Left ventricle myocardium inferior (tissue), 1 donor: ENCODE results near the gene RPL23. TPM values are rescaled to one million over a fixed set of nuclear protein-coding genes. Genes with fewer than 3 reads are reported as not detected.

Experiments used
- DNase-seq: peaks from one replicate; pipeline ENCODE4 v3.0.0-alpha.2; 2020
- H3K27ac ChIP-seq: fragments of 200-600 bp; replicated peaks from 2 replicates; pipeline ENCODE4 v1.8.0; 2021
- H3K27me3 ChIP-seq: fragments of 200-600 bp; 2 replicates; pipeline ENCODE4 v1.8.0; 2021; ENCODE audit warnings: low read depth
- H3K36me3 ChIP-seq: fragments of 200-600 bp; 2 replicates; pipeline ENCODE4 v1.8.0; 2021
- H3K4me1 ChIP-seq: fragments of 200-600 bp; 2 replicates; pipeline ENCODE4 v1.8.0; 2021
- H3K4me3 ChIP-seq: fragments of 200-600 bp; 2 replicates; pipeline ENCODE4 v1.8.0; 2021; ENCODE audit warnings: mild to moderate bottlenecking, moderate library complexity
- H3K9me3 ChIP-seq: fragments of 200-600 bp; replicated peaks from 2 replicates; pipeline ENCODE4 v1.8.0; 2021
- CTCF ChIP-seq: fragments of 200-600 bp; IDR thresholded peaks from 2 replicates; pipeline ENCODE4 v1.8.0; 2021; ENCODE audit warnings: antibody characterized with exemption, mild to moderate bottlenecking, borderline replicate concordance
- intact Hi-C: fragments of 100-400 bp; cut with micrococcal nuclease; formaldehyde crosslinking; loops from one replicate; pipeline ENCODE4 v1.11.0; 2022
- total RNA-seq: library from RNA; stranded (reverse); fragmentation: NEBNext Ultra II Directional; extraction: Animal tissue kit (Norgen Biotek cat#: 25700); gene quantifications from one replicate; pipeline ENCODE4 v1.2.1, GENCODE V29; 2021
- donor health status: DM: no; HTN: yes; CAD: no; lungs with severe emphysema.

Gene RPL23
- total RNA-seq, 1 donor from 2014 or later, result 760 TPM

DNA sequence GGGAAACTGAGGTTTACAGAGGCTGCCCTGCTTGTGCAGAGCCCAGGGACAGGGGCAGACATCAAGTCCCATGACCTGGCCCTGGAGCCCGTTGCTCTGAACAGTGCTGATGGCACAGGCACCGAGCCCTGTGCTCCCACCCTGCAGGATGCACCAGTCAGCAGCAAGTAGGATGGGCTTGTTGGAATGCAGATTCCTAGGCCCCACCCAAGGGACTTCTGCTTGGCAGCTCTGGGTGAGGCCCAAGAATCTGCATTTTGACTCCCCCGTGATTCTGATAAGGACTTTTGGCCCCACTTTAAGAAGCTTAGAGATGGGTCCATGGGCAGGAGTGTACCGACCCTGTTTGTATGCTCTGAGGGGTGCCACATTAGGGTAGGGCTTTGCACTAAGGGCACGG, 39.6 kb upstream of the RPL23 start:
- peak overlapping the region; percentile 1 for H3K4me3 ChIP-seq
- TF ChIP-seq CTCF, result no peak
- intact Hi-C loops, result no loop called here
- no peaks in the 10 kb centered on the region for H3K9me3 ChIP-seq
- H3K36me3 ChIP-seq, result peaks cover 44% of the 10 kb centered on the region
- no peaks in the 10 kb centered on the region for H3K27me3 ChIP-seq
- H3K4me1 ChIP-seq, result peaks cover 78% of the 10 kb centered on the region
- DNase-seq, result no peak
- peak overlapping the region; percentile 86 for H3K27ac ChIP-seq

DNA sequence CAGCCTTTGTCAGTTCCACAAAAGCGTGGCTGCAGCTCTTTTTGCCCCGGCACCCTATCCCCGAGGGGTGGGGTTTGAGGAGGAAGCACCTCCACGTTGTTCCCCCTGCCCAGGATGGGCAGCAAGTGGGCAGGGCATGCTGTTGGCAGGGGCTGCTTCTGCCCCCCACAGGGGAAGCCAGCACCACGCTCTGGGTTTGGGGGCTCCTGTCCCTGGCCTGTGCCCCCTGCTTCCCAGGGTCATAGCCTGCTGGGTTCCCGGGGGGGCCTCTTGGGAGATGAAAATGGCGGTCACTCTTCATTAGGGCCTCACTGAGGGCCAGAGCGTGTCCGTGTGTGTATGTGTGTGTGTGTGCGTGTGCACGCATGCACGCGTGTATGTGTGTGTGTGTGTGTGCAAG, 39.1 kb upstream of the RPL23 start:
- peaks cover 75% of the 10 kb centered on the region for H3K4me1 ChIP-seq
- no peaks in the 10 kb centered on the region for H3K9me3 ChIP-seq
- no peak for TF ChIP-seq CTCF
- H3K36me3 ChIP-seq, result peaks cover 44% of the 10 kb centered on the region
- H3K4me3 ChIP-seq, result no peak overlapping the region
- no peaks in the 10 kb centered on the region for H3K27me3 ChIP-seq
- DNase-seq, result no peak
- peak overlapping the region; percentile 86 for H3K27ac ChIP-seq
- intact Hi-C loops, result no loop called here

DNA sequence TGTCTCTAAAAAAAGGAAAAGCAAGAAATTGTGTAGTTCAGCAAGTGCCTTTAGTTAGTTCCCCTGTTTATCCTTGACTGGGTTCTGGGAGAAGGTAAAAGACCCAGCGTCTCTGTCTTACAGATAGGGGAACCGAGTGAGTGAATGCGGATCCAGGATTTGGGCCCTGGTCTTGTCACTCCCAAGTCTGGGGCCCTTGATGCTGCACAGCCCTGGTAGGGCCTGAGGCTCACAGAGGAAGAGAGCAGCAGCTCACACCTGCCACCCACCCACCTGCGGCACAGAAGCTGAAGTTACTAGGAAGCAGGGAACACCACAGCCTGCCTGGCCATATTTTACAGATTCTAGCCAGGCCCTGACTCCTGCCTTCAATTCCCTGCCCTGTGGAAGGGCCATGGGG, 38.6 kb upstream of the RPL23 start:
- no peaks in the 10 kb centered on the region for H3K27me3 ChIP-seq
- no peaks in the 10 kb centered on the region for H3K9me3 ChIP-seq
- TF ChIP-seq CTCF, result no peak
- H3K4me1 ChIP-seq, result peaks cover 75% of the 10 kb centered on the region
- no peak for DNase-seq
- peak overlapping the region; percentile 86 for H3K27ac ChIP-seq
- intact Hi-C loops, result no loop called here
- H3K4me3 ChIP-seq, result no peak overlapping the region
- peaks cover 44% of the 10 kb centered on the region for H3K36me3 ChIP-seq

DNA sequence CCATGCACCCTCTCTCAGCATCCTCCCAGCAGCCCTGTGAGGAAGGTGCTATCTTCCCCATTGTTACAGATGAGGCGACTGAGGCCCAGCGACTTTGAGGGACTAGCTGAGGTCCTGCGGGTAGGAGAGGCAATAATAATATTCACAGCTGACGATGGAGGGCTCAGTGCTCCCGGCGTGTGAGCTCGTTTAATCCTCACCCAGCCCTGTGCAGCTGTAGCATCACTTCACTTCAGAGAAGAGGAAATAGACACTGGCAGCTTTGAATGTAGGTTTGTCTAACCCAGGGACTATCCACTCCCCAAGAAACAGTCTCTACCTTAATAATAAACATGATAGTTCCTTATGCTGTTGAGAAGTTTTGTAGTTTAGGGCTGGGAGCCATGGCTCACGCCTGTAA, 37.9 kb upstream of the RPL23 start:
- TF ChIP-seq CTCF, result no peak
- Histone ChIP-seq H3K27me3 (no peaks in the 10 kb centered on the region), H3K4me1 (peaks cover 75% of the 10 kb centered on the region), H3K27ac (no peak overlapping the region), H3K4me3 (no peak overlapping the region), H3K9me3 (no peaks in the 10 kb centered on the region), H3K36me3 (peaks cover 47% of the 10 kb centered on the region)
- intact Hi-C loops, result no loop called here
- DNase-seq, result no peak

GRCh38 chr17:38890410-38890746, 36.9 kb upstream of the RPL23 start:
- Histone ChIP-seq H3K4me1 (peaks cover 75% of the 10 kb centered on the region), H3K9me3 (no peaks in the 10 kb centered on the region), H3K27ac (peak overlapping the region; percentile 44), H3K4me3 (no peak overlapping the region), H3K27me3 (no peaks in the 10 kb centered on the region), H3K36me3 (peaks cover 48% of the 10 kb centered on the region)
- intact Hi-C loops, result no loop called here
- TF ChIP-seq CTCF, result no peak
- no peak for DNase-seq
